Upper lobe of left lung (tissue), 6 donors: Measurements from ENCODE around the gene CR1L. TPM values are rescaled to one million over a fixed set of nuclear protein-coding genes. Genes with fewer than 3 reads are reported as not detected.
A peak's percentile ranks its signal among the peaks of the same experiment; 100 is the strongest.
"Not testable (repeated sequence)": the region's sequence is repeated elsewhere in the genome, so short reads cannot be mapped to it uniquely, and the experiment has no call there.

ENCODE experiments used
- ATAC-seq, 2 donors: fragments of 200-7000 bp; cut with Tn5 transposase; one replicate each; pipeline ENCODE4 v1.9.1; 2022; ENCODE audit warnings: mild to moderate bottlenecking in 2 of 2, moderate library complexity in 2 of 2; ENCODE audit not compliant: low FRiP score in 2 of 2
- DNase-seq, 2 donors: peaks; one replicate each; pipeline ENCODE4 v3.0.0-alpha.2; 2019 to 2020
- H3K27ac ChIP-seq, 4 donors: fragments of 200-600 bp; sonication (generic); one replicate each; pipeline ENCODE4 v1.5.1; 2016 to 2019
- H3K27me3 ChIP-seq, 4 donors: fragments of 200-600 bp; sonication (generic); one replicate each; pipeline ENCODE4 v1.5.1; 2017 to 2019
- H3K36me3 ChIP-seq, 4 donors: fragments of 200-600 bp; sonication (generic); one replicate each; pipeline ENCODE4 v1.5.1; 2016 to 2019
- H3K4me1 ChIP-seq, 4 donors: fragments of 200-600 bp; sonication (generic); one replicate each; pipeline ENCODE4 v1.5.1; 2018 to 2019
- H3K4me3 ChIP-seq, 4 donors: fragments of 200-600 bp; sonication (generic); one replicate each; pipeline ENCODE4 v1.5.1; 2017 to 2019; ENCODE audit warnings: mild to moderate bottlenecking in 2 of 4, moderate library complexity in 1 of 4
- H3K9me3 ChIP-seq, 4 donors: fragments of 200-600 bp; sonication (generic); one replicate each; pipeline ENCODE4 v1.5.1; 2018 to 2019
- CTCF ChIP-seq, 6 experiments: fragments of 450-650 bp in 4 of 6; fragments of 200-600 bp in 2 of 6; sonication (generic) in 2 of 6; IDR thresholded peaks; one replicate each; pipeline ENCODE4 v1.5.1; 2016 to 2019; ENCODE audit warnings: antibody characterized with exemption in 6 of 6
- EP300 ChIP-seq, 4 donors: sonication (generic); formaldehyde crosslinking; IDR thresholded peaks; one replicate each; pipeline ENCODE4 v1.5.1; 2017; ENCODE audit warnings: antibody characterized with exemption in 4 of 4, control low read depth in 2 of 4
- POLR2A ChIP-seq, 4 donors: fragments of 450-650 bp; IDR thresholded peaks; one replicate each; pipeline ENCODE4 v1.5.1; 2016 to 2017; ENCODE audit warnings: antibody characterized with exemption in 4 of 4, mild to moderate bottlenecking in 2 of 4
- POLR2AphosphoS5 ChIP-seq, 2 donors: sonication (generic); formaldehyde crosslinking; IDR thresholded peaks; one replicate each; pipeline ENCODE4 v1.5.1; 2017; ENCODE audit warnings: antibody characterized with exemption in 2 of 2
- WGBS, 2 donors: methylation state at CpG; one replicate each; pipeline ENCODE4 v1.1.5; 2017 to 2018; 5-methylcytosine and 5-hydroxymethylcytosine counted together
- total RNA-seq, 6 donors: library from RNA; depleted of rRNA in 4 of 6; stranded (reverse); fragments of >200 nt in 4 of 6; gene quantifications; one replicate each; pipeline versions ENCODE4 v1.1.0 to v1.2.1, GENCODE V29; 2016 to 2021
- donor health status: DM: no; HTN: no; CAD: no; lungs with moderate emphysema.
- donor health status: DM: no; HTN: yes; CAD: no; lungs with severe emphysema.

Gene CR1L
- total RNA-seq, 6 donors from 2014 or later = 0.30 to 1.0 TPM; not detected in 4

GRCh38 chr1:207719234-207719633, 74.3 kb downstream of the CR1L start:
- DNase-seq (no peak), ATAC-seq (no peak)
- 79 to 86% methylated on average over 2 of the region's 2 CpGs for WGBS, 2 donors
- no peak overlapping the region for H3K4me3 ChIP-seq
- peaks cover 0 to 4% (median 0%) of the 10 kb centered on the region in 4 donors for H3K4me1 ChIP-seq
- TF ChIP-seq EP300 (IDR thresholded peaks at IDR 0.05) (no peak), CTCF (IDR thresholded peaks at IDR 0.05) (no peak), POLR2AphosphoS5 (IDR thresholded peaks at IDR 0.05) (no peak), POLR2A (IDR thresholded peaks at IDR 0.05) (no peak)
- H3K36me3 ChIP-seq = no peaks in the 10 kb centered on the region
- H3K27me3 ChIP-seq = no peaks in the 10 kb centered on the region
- no peaks in the 10 kb centered on the region for H3K9me3 ChIP-seq
- H3K27ac ChIP-seq = no peak overlapping the region

GRCh38 chr1:207728200-207728858, 83.4 kb downstream of the CR1L start:
- not testable (repeated sequence) for H3K36me3 ChIP-seq, H3K4me1 ChIP-seq, ATAC-seq, H3K27me3 ChIP-seq, H3K4me3 ChIP-seq, H3K9me3 ChIP-seq, H3K27ac ChIP-seq, DNase-seq
- WGBS, 2 donors = 73 to 76% methylated on average over 4 of the region's 4 CpGs

GRCh38 chr1:207737503-207738157, 92.7 kb downstream of the CR1L start:
- not testable (repeated sequence) for ATAC-seq, H3K4me3 ChIP-seq, H3K9me3 ChIP-seq, DNase-seq, H3K27me3 ChIP-seq, H3K36me3 ChIP-seq, H3K4me1 ChIP-seq
- peak overlapping the region in 1 of 4 donors; percentile 63 for H3K27ac ChIP-seq
- WGBS, 2 donors = 81 to 82% methylated on average over 8 of the region's 8 CpGs

GRCh38 chr1:207738158-207738659, 93.3 kb downstream of the CR1L start:
- not testable (repeated sequence) for H3K9me3 ChIP-seq, H3K27me3 ChIP-seq, DNase-seq, H3K4me1 ChIP-seq, H3K4me3 ChIP-seq, H3K36me3 ChIP-seq
- WGBS, 2 donors = 29 to 41% methylated on average over 6 of the region's 6 CpGs
- peak in 1 of 2 donors; percentile 30 for ATAC-seq
- H3K27ac ChIP-seq = peak overlapping the region in 1 of 4 donors; percentile 63

- Histone ChIP-seq H3K27ac (no peak overlapping the region), H3K36me3 (no peaks in the 10 kb centered on the region), H3K4me1 (peaks cover 0 to 5% (median 2%) of the 10 kb centered on the region in 4 donors), H3K27me3 (no peaks in the 10 kb centered on the region), H3K9me3 (no peaks in the 10 kb centered on the region), H3K4me3 (no peak overlapping the region)
- no peak for TF ChIP-seq CTCF (IDR thresholded peaks at IDR 0.05)
- no peak for TF ChIP-seq POLR2A (IDR thresholded peaks at IDR 0.05)
- no peak for TF ChIP-seq EP300 (IDR thresholded peaks at IDR 0.05)
- no peak for TF ChIP-seq POLR2AphosphoS5 (IDR thresholded peaks at IDR 0.05)
- DNase-seq (no peak), ATAC-seq (no peak)
- WGBS, 2 donors = 87 to 91% methylated on average over 2 of the region's 2 CpGs
Measured at GRCh38 chr1:207740207-207740606, 95.3 kb downstream of the CR1L start.

GRCh38 chr1:207742850-207743555, 98.1 kb downstream of the CR1L start:
- Histone ChIP-seq H3K4me1 (peaks cover 0 to 27% (median 7%) of the 10 kb centered on the region in 4 donors), H3K27ac (no peak overlapping the region), H3K36me3 (no peaks in the 10 kb centered on the region), H3K9me3 (no peaks in the 10 kb centered on the region), H3K4me3 (no peak overlapping the region), H3K27me3 (no peaks in the 10 kb centered on the region)
- TF ChIP-seq CTCF (IDR thresholded peaks at IDR 0.05) (no peak), POLR2AphosphoS5 (IDR thresholded peaks at IDR 0.05) (no peak), EP300 (IDR thresholded peaks at IDR 0.05) (no peak), POLR2A (IDR thresholded peaks at IDR 0.05) (no peak)
- 79 to 85% methylated on average over 3 of the region's 3 CpGs for WGBS, 2 donors
- DNase-seq (no peak), ATAC-seq (no peak)
